HepG2 (cell line): ENCODE measurements around the gene SYNDIG1. TPM values are rescaled to one million over a fixed set of nuclear protein-coding genes. Genes with fewer than 3 reads are reported as not detected.

ENCODE experiments used
- ATAC-seq: fragments of 200-7000 bp; cut with Tn5 transposase; 3 replicates; pipeline ENCODE4 v1.9.1; 2020; ENCODE audit warnings: mild to moderate bottlenecking, moderate library complexity
- BruUV-seq: library from RNA; stranded (reverse); fragments of 400-500 nt; replicated peaks from 2 replicates; lab custom pipeline; 2021; lab: Mats Ljungman, UMichigan
- CTCF ChIA-PET: fragments of 300-600 bp; formaldehyde crosslinking; extraction: SDS; loops from one replicate; lab custom pipeline; 2021; ENCODE audit warnings: low total read pairs, inconsistent platforms, low intra/inter-chr PET ratio; lab: Yijun Ruan, JAX
- POLR2A ChIA-PET: fragments of 350-600 bp; sonication (Branson Sonifier 250); formaldehyde crosslinking; loops from one replicate; lab custom pipeline; 2020; ENCODE audit warnings: antibody characterized with exemption, inconsistent platforms; lab: Yijun Ruan, JAX
- DNase-seq: peaks from one replicate; pipeline ENCODE4 v3.0.0-alpha.2; 2015; ENCODE audit warnings: low spot score
- FAIRE-seq: peaks from 3 replicates; lab custom pipeline; 2011; peaks lifted over from hg19 to GRCh38; lab: Jason Lieb, UNC
- H2AFZ ChIP-seq: one replicate; pipeline ENCODE4 v1.6.1; 2011; ENCODE audit warnings: low read length, inconsistent platforms
- H3K27ac ChIP-seq: fragments of 300-600 bp; 3 replicates; pipeline ENCODE4 v1.8.0; 2011; ENCODE audit warnings: mixed run types, mild to moderate bottlenecking, mixed read lengths, low read length, inconsistent platforms; ENCODE audit not compliant: insufficient read depth; ENCODE audit errors: extremely low read length
- H3K27me3 ChIP-seq, 2 experiments: fragments of 200-600 bp in 1 of 2; 2 replicates in 1 of 2; 3 replicates in 1 of 2; pipeline versions ENCODE4 v1.6.0 to v1.8.0; 2011; ENCODE audit warnings: low read length in 2 of 2, mild to moderate bottlenecking in 2 of 2, moderate library complexity in 2 of 2, inconsistent platforms in 1 of 2; ENCODE audit not compliant: insufficient read depth in 2 of 2, control insufficient read depth in 1 of 2
- H3K36me3 ChIP-seq, 2 experiments: fragments of 200-600 bp in 1 of 2; replicated peaks in 1 of 2; 2 replicates in 1 of 2; 3 replicates in 1 of 2; pipeline versions ENCODE4 v1.5.1 to v1.8.0; 2011; ENCODE audit warnings: low read length in 2 of 2, inconsistent platforms in 1 of 2; ENCODE audit not compliant: insufficient read depth in 2 of 2, control insufficient read depth in 1 of 2
- H3K4me1 ChIP-seq: 2 replicates; pipeline ENCODE4 v1.5.1; 2012; ENCODE audit warnings: low read length, inconsistent platforms; ENCODE audit not compliant: insufficient read depth
- H3K4me2 ChIP-seq: 2 replicates; pipeline ENCODE4 v1.6.0; 2011; ENCODE audit warnings: low read depth, low read length, inconsistent platforms
- H3K4me3 ChIP-seq, 3 experiments: fragments of 200-600 bp in 1 of 3; sonication (generic), shearing (Covaris generic) in 1 of 3; replicated peaks in 1 of 3; 2 replicates each; pipeline ENCODE4 v1.5.1; 2011 to 2016; ENCODE audit warnings: low read length in 3 of 3, inconsistent platforms in 2 of 3, low read depth in 2 of 3, mild to moderate bottlenecking in 2 of 3, control low read depth in 1 of 3, mixed read lengths in 1 of 3; ENCODE audit not compliant: insufficient read depth in 1 of 3
- H3K79me2 ChIP-seq: one replicate; pipeline ENCODE4 v1.6.1; 2011; ENCODE audit warnings: low read length, inconsistent platforms; ENCODE audit not compliant: insufficient read depth
- H3K9ac ChIP-seq: 2 replicates; pipeline ENCODE4 v1.6.0; 2011; ENCODE audit warnings: mild to moderate bottlenecking, low read depth, low read length, inconsistent platforms; ENCODE audit not compliant: insufficient read depth
- H3K9me3 ChIP-seq: 2 replicates; pipeline ENCODE4 v1.5.1; 2012; ENCODE audit warnings: mild to moderate bottlenecking, low read length
- H4K20me1 ChIP-seq: 2 replicates; pipeline ENCODE4 v1.6.0; 2011; ENCODE audit warnings: inconsistent platforms, mild to moderate bottlenecking, low read length, moderate library complexity; ENCODE audit not compliant: insufficient read depth
- FOXA1 ChIP-seq, 2 experiments: fragments of 450-650 bp in 1 of 2; sonication (generic) in 1 of 2; formaldehyde crosslinking in 1 of 2; IDR thresholded peaks; 2 replicates each; pipeline versions ENCODE4 v1.4.0 to v1.6.1; 2016 to 2020; ENCODE audit warnings: missing genetic modification reagents in 1 of 2
- HNF4A ChIP-seq: sonication (generic); formaldehyde crosslinking; IDR thresholded peaks from 2 replicates; pipeline ENCODE4 v1.4.0; 2020; ENCODE audit warnings: missing genetic modification reagents
- MEIS1 ChIP-seq: sonication (generic); formaldehyde crosslinking; IDR thresholded peaks from 2 replicates; pipeline ENCODE4 v1.9.0; 2021; ENCODE audit warnings: mild to moderate bottlenecking, missing genetic modification reagents, moderate library complexity, borderline replicate concordance
- MTF2 ChIP-seq: sonication (generic); formaldehyde crosslinking; IDR thresholded peaks from 2 replicates; pipeline ENCODE4 v1.5.0; 2020; ENCODE audit warnings: missing genetic modification reagents, borderline replicate concordance
- TEAD3 ChIP-seq: optimal IDR thresholded peaks from 2 replicates; pipeline ENCODE3; 2016; ENCODE audit warnings: borderline replicate concordance
- XRCC5 ChIP-seq: fragments of 200-400 bp; formaldehyde crosslinking; optimal IDR thresholded peaks from 2 replicates; pipeline ENCODE3; 2017; ENCODE audit warnings: mild to moderate bottlenecking, low read length
- ZMAT3 ChIP-seq: sonication (generic); formaldehyde crosslinking; conservative IDR thresholded peaks from 2 replicates; pipeline ENCODE4 v1.7.0; 2021; ENCODE audit warnings: missing genetic modification reagents
- ZNF747 ChIP-seq: sonication (generic); formaldehyde crosslinking; IDR thresholded peaks from 2 replicates; pipeline ENCODE4 v1.8.1; 2023; ENCODE audit warnings: missing genetic modification reagents, mild to moderate bottlenecking, borderline replicate concordance
- ZNF878 ChIP-seq: sonication (generic); formaldehyde crosslinking; IDR thresholded peaks from 2 replicates; pipeline ENCODE4 v1.8.1; 2023; ENCODE audit warnings: mild to moderate bottlenecking, missing genetic modification reagents, moderate library complexity
- WGBS: methylation state at CpG from one replicate; pipeline ENCODE4 v1.1.6; 2017; ENCODE audit warnings: low lambda C conversion rate; 5-methylcytosine and 5-hydroxymethylcytosine counted together
- in situ Hi-C: cut with HindIII; loops from 2 replicates; pipeline ENCODE4 v1.10.0; 2017; ENCODE audit warnings: low pct_unique_long_range_greater_than_20kb; ENCODE audit not compliant: extremely low pct_ligation_motif_present
- intact Hi-C: fragments of 100-400 bp; cut with micrococcal nuclease; formaldehyde crosslinking; loops from one replicate; pipeline ENCODE4 v1.10.0; 2022; ENCODE audit not compliant: unreplicated experiment
- polyA plus RNA-seq, 8 experiments: library from polyadenylated mRNA; depleted of rRNA in 3 of 8; stranded (reverse) in 7 of 8; unstranded in 1 of 8; fragments of >200 nt; fragmentation: Illumina TruSeq in 4 of 8; extraction: Trizol in 4 of 8; gene quantifications; 2 replicates each; pipeline versions ENCODE4 v1.2.1 to v1.2.3, GENCODE V29; 2011 to 2016; ENCODE audit warnings: low read depth in 4 of 8, missing spikeins in 1 of 8, mixed read lengths in 1 of 8; ENCODE audit not compliant: insufficient read depth in 1 of 8
- total RNA-seq, 5 experiments: library from RNA; depleted of rRNA; stranded (reverse); fragments of >200 nt; fragmentation: Illumina TruSeq; extraction: Trizol; gene quantifications; 2 replicates each; pipeline ENCODE4 v1.2.3, GENCODE V29; 2016; ENCODE audit warnings: low read depth in 1 of 5
- TF ChIP-seq, protein P1 (sequence below): sonication (generic); formaldehyde crosslinking; IDR thresholded peaks from 2 replicates; pipeline ENCODE4 v1.5.0; 2020; ENCODE audit warnings: mild to moderate bottlenecking, missing genetic modification reagents, moderate library complexity
- TF ChIP-seq, protein P2 (sequence below): sonication (generic); formaldehyde crosslinking; IDR thresholded peaks from 2 replicates; pipeline ENCODE4 v1.4.0; 2020; ENCODE audit warnings: mild to moderate bottlenecking, missing genetic modification reagents
- TF ChIP-seq, protein P3 (sequence below): sonication (generic); formaldehyde crosslinking; IDR thresholded peaks from 2 replicates; pipeline ENCODE4 v1.4.0; 2020; ENCODE audit warnings: missing genetic modification reagents
- TF ChIP-seq, protein P4 (sequence below): sonication (generic); formaldehyde crosslinking; IDR thresholded peaks from 2 replicates; pipeline ENCODE4 v1.4.0; 2020; ENCODE audit warnings: missing genetic modification reagents

The SYNDIG1 gene
- total and polyA plus RNA-seq, 2 of the 13 experiments (the other 11 are each of a cell fraction or from before 2014, with no cell fraction given) = not detected

DNA sequence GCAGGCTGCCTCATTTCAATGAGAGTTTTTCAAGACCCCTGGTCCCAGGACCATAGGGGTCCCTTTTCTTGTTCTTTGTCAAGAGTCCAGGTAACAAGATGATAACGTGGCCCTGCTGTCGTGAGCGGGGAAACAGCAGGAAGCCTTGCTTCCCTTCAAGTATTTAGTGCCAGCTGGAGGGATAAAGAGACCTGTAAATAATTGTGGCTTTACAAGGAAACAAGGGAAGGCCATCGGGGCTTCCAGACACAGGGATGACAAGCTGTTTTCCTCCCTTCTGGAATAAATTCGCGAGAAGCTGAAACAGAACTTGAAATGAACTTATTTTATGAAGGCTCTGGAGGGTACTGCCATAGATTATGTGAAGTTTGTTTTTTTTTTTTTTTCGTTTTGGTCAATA lies 163.2 kb downstream of the SYNDIG1 start:
- no peak for FAIRE-seq
- Histone ChIP-seq H3K27ac (no peak overlapping the region), H3K36me3 (no peaks in the 10 kb centered on the region), H3K27me3 (peaks cover 0 to 27% of the 10 kb centered on the region in 2 experiments; a peak in 3 of 5 replicates), H3K4me2 (no peak overlapping the region), H3K4me3 (no peak overlapping the region), H3K4me1 (no peaks in the 10 kb centered on the region), H4K20me1 (no peaks in the 10 kb centered on the region; the same call in 1 of the 2 replicates), H3K9ac (no peak overlapping the region), H2AFZ (no peak overlapping the region), H3K79me2 (no peaks in the 10 kb centered on the region), H3K9me3 (no peaks in the 10 kb centered on the region)
- CTCF ChIA-PET = no interaction called here
- in situ Hi-C loops (loop anchor here (10.0 kb wide), 1 partner anchor 58 kb away; no protein-coding TSS in a partner anchor), intact Hi-C loops (no loop called here)
- no peak for DNase-seq
- ATAC-seq = no peak
- BruUV-seq = no TSS peak
- TF ChIP-seq, protein P1, sequence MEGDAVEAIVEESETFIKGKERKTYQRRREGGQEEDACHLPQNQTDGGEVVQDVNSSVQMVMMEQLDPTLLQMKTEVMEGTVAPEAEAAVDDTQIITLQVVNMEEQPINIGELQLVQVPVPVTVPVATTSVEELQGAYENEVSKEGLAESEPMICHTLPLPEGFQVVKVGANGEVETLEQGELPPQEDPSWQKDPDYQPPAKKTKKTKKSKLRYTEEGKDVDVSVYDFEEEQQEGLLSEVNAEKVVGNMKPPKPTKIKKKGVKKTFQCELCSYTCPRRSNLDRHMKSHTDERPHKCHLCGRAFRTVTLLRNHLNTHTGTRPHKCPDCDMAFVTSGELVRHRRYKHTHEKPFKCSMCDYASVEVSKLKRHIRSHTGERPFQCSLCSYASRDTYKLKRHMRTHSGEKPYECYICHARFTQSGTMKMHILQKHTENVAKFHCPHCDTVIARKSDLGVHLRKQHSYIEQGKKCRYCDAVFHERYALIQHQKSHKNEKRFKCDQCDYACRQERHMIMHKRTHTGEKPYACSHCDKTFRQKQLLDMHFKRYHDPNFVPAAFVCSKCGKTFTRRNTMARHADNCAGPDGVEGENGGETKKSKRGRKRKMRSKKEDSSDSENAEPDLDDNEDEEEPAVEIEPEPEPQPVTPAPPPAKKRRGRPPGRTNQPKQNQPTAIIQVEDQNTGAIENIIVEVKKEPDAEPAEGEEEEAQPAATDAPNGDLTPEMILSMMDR (CRISPR knock-in tag) = no peak
- TF ChIP-seq XRCC5 (no peak), ZMAT3 (CRISPR knock-in tag) (no peak), MEIS1 (CRISPR knock-in tag) (no peak), MTF2 (CRISPR knock-in tag) (no peak), HNF4A (no peak), ZNF747 (CRISPR knock-in tag) (no peak), TEAD3 (CRISPR knock-in tag) (no peak), FOXA1 (IDR thresholded peaks at IDR 0.05) (no peak), FOXA1 (CRISPR knock-in tag; IDR thresholded peaks at IDR 0.05) (no peak), ZNF878 (no peak)
- TF ChIP-seq, protein P2, sequence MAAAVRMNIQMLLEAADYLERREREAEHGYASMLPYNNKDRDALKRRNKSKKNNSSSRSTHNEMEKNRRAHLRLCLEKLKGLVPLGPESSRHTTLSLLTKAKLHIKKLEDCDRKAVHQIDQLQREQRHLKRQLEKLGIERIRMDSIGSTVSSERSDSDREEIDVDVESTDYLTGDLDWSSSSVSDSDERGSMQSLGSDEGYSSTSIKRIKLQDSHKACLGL (CRISPR knock-in tag) = no peak
- TF ChIP-seq, protein P3, sequence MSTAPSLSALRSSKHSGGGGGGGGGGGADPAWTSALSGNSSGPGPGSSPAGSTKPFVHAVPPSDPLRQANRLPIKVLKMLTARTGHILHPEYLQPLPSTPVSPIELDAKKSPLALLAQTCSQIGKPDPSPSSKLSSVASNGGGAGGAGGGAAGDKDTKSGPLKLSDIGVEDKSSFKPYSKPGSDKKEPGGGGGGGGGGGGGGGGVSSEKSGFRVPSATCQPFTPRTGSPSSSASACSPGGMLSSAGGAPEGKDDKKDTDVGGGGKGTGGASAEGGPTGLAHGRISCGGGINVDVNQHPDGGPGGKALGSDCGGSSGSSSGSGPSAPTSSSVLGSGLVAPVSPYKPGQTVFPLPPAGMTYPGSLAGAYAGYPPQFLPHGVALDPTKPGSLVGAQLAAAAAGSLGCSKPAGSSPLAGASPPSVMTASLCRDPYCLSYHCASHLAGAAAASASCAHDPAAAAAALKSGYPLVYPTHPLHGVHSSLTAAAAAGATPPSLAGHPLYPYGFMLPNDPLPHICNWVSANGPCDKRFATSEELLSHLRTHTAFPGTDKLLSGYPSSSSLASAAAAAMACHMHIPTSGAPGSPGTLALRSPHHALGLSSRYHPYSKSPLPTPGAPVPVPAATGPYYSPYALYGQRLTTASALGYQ (CRISPR knock-in tag) = no peak
- TF ChIP-seq, protein P4, sequence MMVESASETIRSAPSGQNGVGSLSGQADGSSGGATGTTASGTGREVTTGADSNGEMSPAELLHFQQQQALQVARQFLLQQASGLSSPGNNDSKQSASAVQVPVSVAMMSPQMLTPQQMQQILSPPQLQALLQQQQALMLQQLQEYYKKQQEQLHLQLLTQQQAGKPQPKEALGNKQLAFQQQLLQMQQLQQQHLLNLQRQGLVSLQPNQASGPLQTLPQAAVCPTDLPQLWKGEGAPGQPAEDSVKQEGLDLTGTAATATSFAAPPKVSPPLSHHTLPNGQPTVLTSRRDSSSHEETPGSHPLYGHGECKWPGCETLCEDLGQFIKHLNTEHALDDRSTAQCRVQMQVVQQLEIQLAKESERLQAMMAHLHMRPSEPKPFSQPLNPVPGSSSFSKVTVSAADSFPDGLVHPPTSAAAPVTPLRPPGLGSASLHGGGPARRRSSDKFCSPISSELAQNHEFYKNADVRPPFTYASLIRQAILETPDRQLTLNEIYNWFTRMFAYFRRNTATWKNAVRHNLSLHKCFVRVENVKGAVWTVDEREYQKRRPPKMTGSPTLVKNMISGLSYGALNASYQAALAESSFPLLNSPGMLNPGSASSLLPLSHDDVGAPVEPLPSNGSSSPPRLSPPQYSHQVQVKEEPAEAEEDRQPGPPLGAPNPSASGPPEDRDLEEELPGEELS = no peak
- 34% methylated on average over 7 of the region's 7 CpGs for WGBS
- POLR2A ChIA-PET = no interaction called here
